GM12873 (cell line): Measurements from ENCODE around the gene CYP4A22.

Experiments
- TF ChIP-seq, protein P1 (sequence below): IDR thresholded peaks from 2 replicates; pipeline ENCODE4 v1.5.1; 2012; ENCODE audit warnings: low read depth, mild to moderate bottlenecking, moderate library complexity, low read length, control low read depth; ENCODE audit not compliant: insufficient read depth; ENCODE audit errors: missing control alignments

The CYP4A22 gene

DNA sequence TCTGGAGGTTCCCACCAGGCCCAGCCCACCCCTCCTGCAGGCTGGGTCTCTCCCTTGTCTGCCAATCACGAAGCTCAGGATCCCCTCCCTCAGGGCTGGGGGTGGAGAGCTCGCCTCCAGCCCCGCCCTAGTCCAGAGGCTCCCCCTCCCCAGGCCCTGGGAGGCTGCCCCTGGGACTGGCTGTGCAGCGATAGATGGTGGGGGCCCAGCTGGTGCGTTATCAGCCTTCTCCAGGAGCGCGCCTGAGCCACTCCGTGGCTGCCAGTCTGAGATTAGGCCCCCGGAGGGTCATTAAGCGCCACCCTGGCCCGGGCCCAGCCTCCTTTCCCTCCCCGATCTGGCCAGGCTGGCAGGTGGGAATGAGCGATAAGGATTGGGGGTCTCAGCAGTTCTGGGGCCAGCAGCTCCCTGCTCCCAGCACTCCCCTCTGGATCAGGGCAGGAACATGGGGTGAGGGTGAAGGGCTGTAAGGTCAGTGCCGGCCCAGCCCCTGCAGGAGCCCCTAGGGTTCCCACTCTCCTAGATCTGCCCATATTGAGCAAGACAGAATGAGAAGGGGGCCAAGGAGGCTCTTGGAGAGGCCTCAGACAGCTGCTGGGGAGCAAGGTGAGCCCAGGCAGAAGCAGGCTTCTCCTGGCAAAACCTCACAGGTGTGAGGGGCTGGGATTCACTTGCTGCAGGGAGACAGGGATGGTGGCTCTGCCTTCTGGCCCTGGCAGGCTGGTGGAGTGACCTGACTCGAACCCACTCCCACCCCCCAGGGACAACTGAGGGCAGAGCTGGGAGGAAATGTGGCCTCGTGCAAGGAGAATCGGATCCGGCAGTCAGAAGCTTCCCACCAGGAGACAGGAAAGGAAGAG, 44.1 kb downstream of the CYP4A22 start:
- TF ChIP-seq, protein P1, sequence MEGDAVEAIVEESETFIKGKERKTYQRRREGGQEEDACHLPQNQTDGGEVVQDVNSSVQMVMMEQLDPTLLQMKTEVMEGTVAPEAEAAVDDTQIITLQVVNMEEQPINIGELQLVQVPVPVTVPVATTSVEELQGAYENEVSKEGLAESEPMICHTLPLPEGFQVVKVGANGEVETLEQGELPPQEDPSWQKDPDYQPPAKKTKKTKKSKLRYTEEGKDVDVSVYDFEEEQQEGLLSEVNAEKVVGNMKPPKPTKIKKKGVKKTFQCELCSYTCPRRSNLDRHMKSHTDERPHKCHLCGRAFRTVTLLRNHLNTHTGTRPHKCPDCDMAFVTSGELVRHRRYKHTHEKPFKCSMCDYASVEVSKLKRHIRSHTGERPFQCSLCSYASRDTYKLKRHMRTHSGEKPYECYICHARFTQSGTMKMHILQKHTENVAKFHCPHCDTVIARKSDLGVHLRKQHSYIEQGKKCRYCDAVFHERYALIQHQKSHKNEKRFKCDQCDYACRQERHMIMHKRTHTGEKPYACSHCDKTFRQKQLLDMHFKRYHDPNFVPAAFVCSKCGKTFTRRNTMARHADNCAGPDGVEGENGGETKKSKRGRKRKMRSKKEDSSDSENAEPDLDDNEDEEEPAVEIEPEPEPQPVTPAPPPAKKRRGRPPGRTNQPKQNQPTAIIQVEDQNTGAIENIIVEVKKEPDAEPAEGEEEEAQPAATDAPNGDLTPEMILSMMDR: no peak

DNA sequence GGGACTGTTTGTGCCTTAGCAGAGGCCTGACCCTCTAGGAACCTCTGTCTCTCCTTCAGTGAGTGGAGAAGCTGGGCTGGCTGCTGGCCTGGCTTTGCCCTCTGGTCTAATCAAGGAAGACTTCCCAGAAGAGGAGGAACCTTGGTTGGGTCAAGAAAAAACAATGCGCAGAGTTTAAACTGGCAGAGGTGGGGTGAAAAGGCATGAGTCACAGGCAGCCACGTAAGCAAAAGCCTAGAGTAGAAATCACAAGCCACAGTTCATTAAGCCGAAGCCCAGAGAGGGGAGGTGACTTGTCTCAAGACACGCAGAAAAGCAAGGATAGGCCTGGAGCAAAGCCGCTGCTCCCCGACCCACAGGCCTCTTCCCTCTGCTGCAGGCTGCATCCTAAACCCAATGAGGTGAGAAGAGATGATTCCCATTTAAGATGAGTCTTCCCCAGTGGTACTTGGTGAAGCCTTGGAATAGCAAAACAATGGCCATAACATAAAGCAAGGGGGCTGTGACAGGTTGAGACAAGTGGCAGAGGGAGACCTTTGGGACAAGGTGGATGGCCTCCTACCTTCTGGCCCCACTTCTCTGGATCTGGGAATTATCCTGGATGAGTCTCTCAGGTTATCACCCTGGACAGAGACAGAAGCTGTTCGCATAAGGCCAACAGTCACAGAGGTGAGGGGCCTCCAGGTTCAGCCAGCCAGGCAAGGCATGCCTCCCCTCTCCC, 44.9 kb downstream of the CYP4A22 start:
- TF ChIP-seq, protein P1: no peak

DNA sequence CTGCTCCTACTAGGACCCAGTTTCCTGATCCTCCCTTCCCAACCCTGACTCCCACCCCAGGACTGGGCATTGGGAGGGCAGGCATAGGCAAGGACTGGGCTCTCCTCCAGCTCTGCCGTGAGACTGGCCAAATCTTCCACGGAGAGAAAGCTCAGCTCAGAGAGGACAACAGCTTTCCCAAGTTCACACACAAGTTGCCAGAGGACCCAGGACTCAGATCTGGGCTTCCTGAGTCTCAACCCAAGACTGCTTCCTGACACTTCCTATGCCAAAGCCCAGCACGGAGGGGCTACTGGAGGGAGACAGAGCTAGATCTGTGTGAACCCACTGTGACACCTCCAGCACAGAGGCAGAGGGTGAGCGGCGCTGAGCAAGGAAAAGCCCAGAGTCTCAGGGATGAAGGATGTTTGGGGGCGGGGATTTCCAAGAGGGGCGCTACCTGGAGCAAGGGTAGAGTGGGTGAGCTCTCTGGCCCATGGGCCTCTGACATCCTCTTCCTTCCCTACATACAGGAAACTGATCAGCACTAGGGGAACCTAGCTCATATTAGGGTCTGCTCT, 45.5 kb downstream of the CYP4A22 start:
- TF ChIP-seq, protein P1: no peak

DNA sequence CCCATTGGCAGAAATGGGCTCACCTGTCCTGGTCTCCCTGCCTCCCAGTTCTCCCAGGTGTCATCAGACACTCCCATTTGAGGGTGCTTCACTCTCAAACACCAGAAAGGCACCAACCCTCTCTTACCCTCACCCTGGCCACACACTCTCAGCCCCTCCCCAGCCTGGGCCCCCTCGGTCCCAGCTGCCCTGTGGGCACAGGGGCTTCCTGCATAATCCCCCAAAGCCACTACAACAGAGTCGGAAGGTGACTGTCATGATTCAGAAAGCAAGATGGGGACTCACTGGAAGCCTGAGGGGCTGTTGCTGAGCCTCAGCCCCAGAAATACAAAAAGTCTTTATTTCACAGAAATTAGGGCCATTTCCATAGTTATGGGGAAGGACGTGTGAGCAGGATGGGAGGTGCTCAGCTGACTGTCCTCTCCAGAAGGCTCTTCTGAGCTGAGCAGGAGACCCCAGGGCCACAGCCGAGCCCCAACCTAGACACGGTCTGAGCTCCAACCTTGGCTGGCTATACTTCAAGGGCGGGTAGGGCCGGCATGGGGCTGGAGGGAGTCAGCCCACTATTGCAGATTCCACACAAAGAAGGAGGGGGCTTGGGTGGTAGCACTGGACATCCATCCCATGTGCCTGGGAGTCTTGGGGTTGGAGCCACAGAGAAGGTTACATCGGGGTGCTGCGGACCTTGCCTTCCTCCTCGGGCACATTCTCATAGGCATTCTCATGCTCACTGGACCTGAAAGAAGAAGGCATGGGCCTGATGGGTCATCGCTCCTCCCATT, 46.3 kb downstream of the CYP4A22 start:
- TF ChIP-seq, protein P1: no peak

DNA sequence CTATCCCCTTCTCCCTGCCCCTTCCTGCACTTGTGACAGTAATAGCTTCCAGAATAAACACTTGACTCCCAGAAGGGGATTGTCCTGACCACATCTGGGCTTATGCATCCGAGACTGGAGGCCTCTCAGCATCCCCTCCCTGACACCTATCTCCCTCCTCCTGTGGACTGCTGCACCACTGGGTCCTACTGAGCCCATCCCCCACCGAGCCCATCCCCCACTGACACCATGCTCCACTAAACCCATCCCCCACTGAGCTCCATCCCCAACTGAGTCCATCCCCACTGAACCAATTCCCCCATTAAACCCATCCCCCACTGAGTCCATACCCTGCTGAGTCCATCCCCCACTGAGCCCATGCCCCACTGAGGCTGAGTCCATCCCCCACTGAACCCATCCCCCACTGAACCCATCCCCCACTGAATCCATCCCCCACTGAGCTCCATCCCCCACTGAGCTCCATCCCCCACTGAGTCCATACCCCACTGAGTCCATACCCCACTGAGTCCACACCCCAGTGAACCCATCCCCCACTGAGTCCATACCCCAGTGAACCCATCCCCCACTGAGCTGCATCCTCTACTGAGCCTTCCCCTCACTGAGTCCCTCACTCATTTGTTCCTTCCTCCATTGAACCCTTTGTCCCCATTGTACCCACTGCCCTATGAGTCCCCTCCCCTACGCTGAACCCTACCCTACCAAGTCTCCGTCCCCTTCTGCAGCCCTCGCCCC, 47.0 kb downstream of the CYP4A22 start:
- TF ChIP-seq, protein P1: no peak

DNA sequence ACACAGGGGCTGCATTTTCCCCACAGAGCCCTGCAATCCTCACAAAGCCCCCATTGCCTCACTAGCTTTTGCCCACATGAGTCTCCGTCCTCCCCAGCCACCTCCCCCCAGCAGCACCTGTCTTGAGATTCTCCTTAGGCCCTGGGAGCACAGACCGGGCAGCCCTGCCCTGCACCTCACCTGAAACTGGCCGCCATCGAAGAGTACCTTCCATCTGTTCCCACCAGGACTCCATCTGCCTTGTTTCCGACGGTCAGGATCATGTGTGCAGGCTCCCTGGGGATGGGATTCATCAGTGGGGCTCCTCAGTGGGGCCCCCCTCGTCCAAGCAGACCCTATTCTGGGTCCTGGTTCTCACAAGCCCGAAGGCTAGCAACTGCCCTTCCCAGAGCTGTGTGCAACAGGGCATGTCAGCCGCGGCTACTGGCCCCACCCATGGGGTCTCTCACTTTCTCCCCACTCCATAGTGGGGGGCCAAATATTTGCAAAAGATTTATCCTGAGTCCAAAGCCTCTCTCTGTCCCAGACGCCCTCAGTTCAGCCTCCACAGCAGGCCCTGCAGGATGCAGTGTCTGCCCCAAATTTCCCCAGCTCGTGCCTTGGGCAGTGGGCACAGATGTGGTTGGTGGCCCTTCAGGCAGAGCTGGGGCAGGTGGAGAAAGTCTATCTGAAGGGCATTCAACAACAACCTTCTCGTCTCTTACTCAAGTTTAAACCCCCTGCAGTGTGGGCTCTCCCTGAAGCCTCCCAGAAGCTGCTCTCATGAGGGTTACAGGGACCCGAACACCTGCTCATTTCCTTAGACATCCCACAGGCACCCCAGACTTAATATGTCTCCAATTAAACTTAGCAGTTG, 47.8 kb downstream of the CYP4A22 start:
- TF ChIP-seq, protein P1: no peak
